H1 (cell line): ENCODE data around the gene MELTF. TPM values are rescaled to one million over a fixed set of nuclear protein-coding genes. Genes with fewer than 3 reads are reported as not detected.

Source experiments
- CTCF ChIA-PET: fragments of 300-600 bp; sonication (Branson Sonifier 250); formaldehyde crosslinking; loops from one replicate; lab custom pipeline; 2021; ENCODE audit not compliant: partially characterized antibody; lab: Charles Lee
- POLR2A ChIA-PET: fragments of 300-600 bp; sonication (Branson Sonifier 250); formaldehyde crosslinking; loops from one replicate; lab custom pipeline; 2021; ENCODE audit warnings: inconsistent platforms; ENCODE audit not compliant: partially characterized antibody; lab: Charles Lee
- DNase-seq, 2 experiments: peaks; one replicate each; pipeline versions ENCODE4 v3.0.0 to v3.0.0-alpha.2; 2010 to 2022; ENCODE audit warnings: low spot score in 2 of 2, low read depth in 1 of 2, mixed read lengths in 1 of 2
- FAIRE-seq: peaks from 2 replicates; lab custom pipeline; 2011; peaks lifted over from hg19 to GRCh38; lab: Jason Lieb, UNC
- H2AFZ ChIP-seq: 2 replicates; pipeline ENCODE4 v1.8.1; 2012; ENCODE audit warnings: low read length, inconsistent platforms
- H2AK5ac ChIP-seq: 2 replicates; pipeline ENCODE4 v1.6.1; 2013; ENCODE audit warnings: low read depth, low read length
- H2BK120ac ChIP-seq: replicated peaks from 2 replicates; pipeline ENCODE3; 2013; ENCODE audit warnings: low read depth, low read length, inconsistent platforms
- H2BK12ac ChIP-seq: 2 replicates; pipeline ENCODE4 v1.6.1; 2013; ENCODE audit warnings: low read depth, low read length
- H2BK15ac ChIP-seq: 2 replicates; pipeline ENCODE4 v1.6.1; 2013; ENCODE audit warnings: low read length
- H2BK20ac ChIP-seq: 2 replicates; pipeline ENCODE4 v1.6.1; 2013; ENCODE audit warnings: low read length
- H2BK5ac ChIP-seq: 2 replicates; pipeline ENCODE4 v1.6.1; 2013; ENCODE audit warnings: low read depth, low read length
- H3K14ac ChIP-seq: 2 replicates; pipeline ENCODE4 v1.6.1; 2013; ENCODE audit warnings: inconsistent platforms; ENCODE audit not compliant: insufficient read length
- H3K18ac ChIP-seq: 2 replicates; pipeline ENCODE4 v1.6.1; 2013; ENCODE audit warnings: low read length; ENCODE audit errors: extremely low read depth
- H3K23ac ChIP-seq: 2 replicates; pipeline ENCODE4 v1.6.1; 2013; ENCODE audit warnings: inconsistent platforms; ENCODE audit not compliant: insufficient read length
- H3K23me2 ChIP-seq: 2 replicates; pipeline ENCODE4 v1.6.1; 2013; ENCODE audit warnings: low read depth, low read length
- H3K27ac ChIP-seq: 2 replicates; pipeline ENCODE4 v1.6.1; 2011; ENCODE audit warnings: low read depth, low read length, inconsistent platforms
- H3K27me3 ChIP-seq, 4 experiments: replicated peaks in 1 of 4; 1 replicate in 1 of 4; 2 replicates in 3 of 4; pipeline versions ENCODE4 v1.6.1 to v1.8.1; 2011 to 2013; ENCODE audit warnings: low read length in 3 of 4, mild to moderate bottlenecking in 3 of 4, inconsistent platforms in 2 of 4, mixed read lengths in 2 of 4, moderate library complexity in 1 of 4; ENCODE audit not compliant: control insufficient read depth in 3 of 4, insufficient read depth in 3 of 4; ENCODE audit errors: extremely low read depth in 1 of 4
- H3K36me3 ChIP-seq, 4 experiments: 2 replicates each; pipeline versions ENCODE4 v1.6.1 to v1.8.1; 2011 to 2013; ENCODE audit warnings: mild to moderate bottlenecking in 4 of 4, low read length in 3 of 4, moderate library complexity in 2 of 4, control low read depth in 1 of 4, inconsistent platforms in 1 of 4; ENCODE audit not compliant: insufficient read depth in 4 of 4, control insufficient read depth in 2 of 4
- H3K4ac ChIP-seq: replicated peaks from 2 replicates; pipeline ENCODE3; 2013; ENCODE audit warnings: low read length, low read depth, mixed read lengths, inconsistent platforms; ENCODE audit not compliant: insufficient read length
- H3K4me1 ChIP-seq, 4 experiments: replicated peaks in 1 of 4; 1 replicate in 1 of 4; 2 replicates in 3 of 4; pipeline versions ENCODE4 v1.6.1 to v1.8.1; 2011 to 2013; ENCODE audit warnings: low read length in 3 of 4, inconsistent platforms in 2 of 4, mixed read lengths in 1 of 4; ENCODE audit not compliant: insufficient read depth in 4 of 4, control insufficient read depth in 3 of 4
- H3K4me2 ChIP-seq, 2 experiments: 2 replicates each; pipeline versions ENCODE4 v1.6.1 to v1.8.1; 2011 to 2013; ENCODE audit warnings: low read depth in 2 of 2, low read length in 2 of 2, control low read depth in 1 of 2, inconsistent platforms in 1 of 2, mild to moderate bottlenecking in 1 of 2; ENCODE audit not compliant: insufficient read depth in 1 of 2
- H3K4me3 ChIP-seq, 4 experiments: fragments of 200-600, 300-600 bp in 1 of 4; sonication (generic), shearing (Covaris generic), sonication (Bioruptor Twin) in 1 of 4; 2 replicates each; pipeline versions ENCODE4 v1.5.1 to v1.8.1; 2011 to 2016; ENCODE audit warnings: low read length in 4 of 4, low read depth in 3 of 4, control low read depth in 2 of 4, inconsistent platforms in 2 of 4, mild to moderate bottlenecking in 2 of 4, mixed read lengths in 1 of 4, moderate library complexity in 1 of 4; ENCODE audit not compliant: insufficient read depth in 2 of 4; ENCODE audit errors: extremely low read depth in 1 of 4
- H3K56ac ChIP-seq: replicated peaks from 2 replicates; pipeline ENCODE3; 2013; ENCODE audit warnings: low read depth, mild to moderate bottlenecking, mixed read lengths, low read length, inconsistent platforms; ENCODE audit not compliant: insufficient read length
- H3K79me1 ChIP-seq: 2 replicates; pipeline ENCODE4 v1.6.1; 2013; ENCODE audit warnings: low read depth, low read length, control low read depth
- H3K79me2 ChIP-seq, 2 experiments: 2 replicates each; pipeline versions ENCODE4 v1.6.1 to v1.8.1; 2012 to 2013; ENCODE audit warnings: low read length in 2 of 2, mild to moderate bottlenecking in 2 of 2, inconsistent platforms in 1 of 2; ENCODE audit not compliant: insufficient read depth in 2 of 2, control insufficient read depth in 1 of 2
- H3K9ac ChIP-seq, 4 experiments: replicated peaks in 1 of 4; 1 replicate in 1 of 4; 2 replicates in 3 of 4; pipeline versions ENCODE4 v1.6.1 to v1.8.1; 2011 to 2013; ENCODE audit warnings: low read depth in 3 of 4, low read length in 3 of 4, control low read depth in 2 of 4, mild to moderate bottlenecking in 2 of 4, moderate library complexity in 2 of 4, inconsistent platforms in 1 of 4; ENCODE audit errors: extremely low read depth in 1 of 4
- H3K9me3 ChIP-seq, 2 experiments: 2 replicates each; pipeline versions ENCODE4 v1.6.1 to v1.8.1; 2012 to 2013; ENCODE audit warnings: mild to moderate bottlenecking in 2 of 2, moderate library complexity in 2 of 2, control low read depth in 1 of 2, inconsistent platforms in 1 of 2, low read depth in 1 of 2, low read length in 1 of 2, mixed read lengths in 1 of 2; ENCODE audit not compliant: insufficient read depth in 2 of 2
- H4K20me1 ChIP-seq, 2 experiments: replicated peaks in 1 of 2; 2 replicates each; pipeline versions ENCODE3 to v1.8.1; 2011 to 2013; ENCODE audit warnings: inconsistent platforms in 2 of 2, low read length in 2 of 2, mild to moderate bottlenecking in 1 of 2; ENCODE audit not compliant: insufficient read depth in 2 of 2, control insufficient read depth in 1 of 2
- H4K5ac ChIP-seq: 2 replicates; pipeline ENCODE4 v1.6.1; 2013; ENCODE audit warnings: low read length, low read depth, mixed read lengths, inconsistent platforms; ENCODE audit not compliant: insufficient read length
- H4K8ac ChIP-seq: 2 replicates; pipeline ENCODE4 v1.8.0; 2013; ENCODE audit warnings: mild to moderate bottlenecking, moderate library complexity, low read length, inconsistent platforms; ENCODE audit not compliant: insufficient read depth; ENCODE audit errors: extremely low read depth
- H4K91ac ChIP-seq: replicated peaks from 2 replicates; pipeline ENCODE3; 2013; ENCODE audit warnings: low read length, mixed read lengths, inconsistent platforms; ENCODE audit not compliant: insufficient read length
- BACH1 ChIP-seq: IDR thresholded peaks from 2 replicates; pipeline ENCODE4 v1.6.1; 2012; ENCODE audit warnings: low read length, improper control_type of control experiment
- CBX8 ChIP-seq: fragments of 300-800, 300-1000 bp; sonication (generic); IDR thresholded peaks from 2 replicates; pipeline ENCODE4 v1.7.1; 2016; ENCODE audit warnings: low read depth, low read length, borderline replicate concordance
- CREB1 ChIP-seq: IDR thresholded peaks from 2 replicates; pipeline ENCODE4 v1.6.1; 2012; ENCODE audit warnings: inconsistent platforms
- E2F6 ChIP-seq: IDR thresholded peaks from 2 replicates; pipeline ENCODE4 v1.6.1; 2012; ENCODE audit warnings: inconsistent platforms
- FOSL1 ChIP-seq: IDR thresholded peaks from 2 replicates; pipeline ENCODE4 v1.6.1; 2011; ENCODE audit warnings: mild to moderate bottlenecking, low read depth, low read length, moderate library complexity; ENCODE audit not compliant: insufficient read depth
- GABPA ChIP-seq: IDR thresholded peaks from 2 replicates; pipeline ENCODE4 v1.6.1; 2011; ENCODE audit warnings: mild to moderate bottlenecking, low read length, moderate library complexity, borderline replicate concordance; ENCODE audit not compliant: insufficient read depth
- HDAC2 ChIP-seq, 2 experiments: fragments of 300-600 bp in 1 of 2; sonication (generic) in 1 of 2; IDR thresholded peaks; 2 replicates each; pipeline ENCODE4 v1.6.1; 2011 to 2012; ENCODE audit warnings: low read depth in 2 of 2, low read length in 2 of 2, mild to moderate bottlenecking in 2 of 2, moderate library complexity in 2 of 2, borderline replicate concordance in 1 of 2, inconsistent platforms in 1 of 2
- JUN ChIP-seq: IDR thresholded peaks from 2 replicates; pipeline ENCODE4 v1.6.1; 2011; ENCODE audit warnings: low read depth, mild to moderate bottlenecking, improper control_type of control experiment, low read length
- KDM5A ChIP-seq: fragments of 200-600 bp; IDR thresholded peaks from 2 replicates; pipeline ENCODE4 v1.7.1; 2012; ENCODE audit warnings: mild to moderate bottlenecking, low read length, inconsistent platforms, mixed read lengths
- TAF7 ChIP-seq: optimal IDR thresholded peaks from 2 replicates; pipeline ENCODE3; 2011; ENCODE audit warnings: low read depth, mild to moderate bottlenecking, inconsistent platforms, low read length, moderate library complexity, borderline replicate concordance
- WGBS, 2 experiments: shearing (Covaris generic) in 1 of 2; methylation state at CpG; one replicate each; pipeline versions ENCODE4 v1.1.6 to v1.1.7; 2013 to 2015; ENCODE audit warnings: low lambda C conversion rate in 2 of 2, mixed read lengths in 2 of 2, inconsistent platforms in 1 of 2, low coverage in 1 of 2, missing lambda C conversion rate in 1 of 2; ENCODE audit not compliant: insufficient replicate concordance in 2 of 2, insufficient coverage in 1 of 2, insufficient read length in 1 of 2; ENCODE audit errors: extremely low coverage in 1 of 2, missing lambda C conversion rate in 1 of 2; 5-methylcytosine and 5-hydroxymethylcytosine counted together
- polyA plus RNA-seq, 7 experiments: library from polyadenylated mRNA; depleted of rRNA in 3 of 7; stranded (reverse) in 5 of 7; unstranded in 2 of 7; fragments of >200 nt in 5 of 7; fragments of 200-250 nt in 2 of 7; gene quantifications; 1 replicate in 5 of 7; 2 replicates in 1 of 7; 4 replicates in 1 of 7; pipeline versions ENCODE4 v1.2.1 to v1.2.3, GENCODE V29; 2011 to 2013; ENCODE audit warnings: missing spikeins in 2 of 7, mixed read lengths in 2 of 7
- total RNA-seq: library from RNA; stranded (reverse); fragmentation: NEBNext Ultra II Directional; extraction: Animal tissue kit (Norgen Biotek cat#: 25700); gene quantifications from 2 replicates; pipeline ENCODE4 v1.2.1, GENCODE V29; 2021

MELTF gene
- total and polyA plus RNA-seq, 2 of the 8 experiments (the other 6 are each of a cell fraction or from before 2014, with no cell fraction given), result 1.7 to 3.5 TPM

GRCh38 chr3:197010556-197011351, 18.9 kb downstream of the MELTF start:
- Histone ChIP-seq H3K9ac (no peak overlapping the region), H4K5ac (no peak overlapping the region), H2BK5ac (no peak overlapping the region), H3K23me2 (no peaks in the 10 kb centered on the region), H4K20me1 (no peaks in the 10 kb centered on the region), H2BK20ac (no peak overlapping the region), H2BK120ac (no peak overlapping the region), H3K27me3 (no peaks in the 10 kb centered on the region), H3K4me2 (no peak overlapping the region), H4K8ac (peak overlapping the region; percentile 51), H2BK15ac (no peak overlapping the region), H3K27ac (no peak overlapping the region), H3K23ac (no peak overlapping the region), H3K79me1 (no peaks in the 10 kb centered on the region), H2AK5ac (no peak overlapping the region), H3K36me3 (no peaks in the 10 kb centered on the region), H3K56ac (no peak overlapping the region), H3K4me1 (peaks cover 0 to 3% (median 0%) of the 10 kb centered on the region in 4 experiments; a peak in 1 of 7 replicates), H4K91ac (no peak overlapping the region), H2BK12ac (no peak overlapping the region), H3K4ac (no peak overlapping the region), H3K79me2 (no peaks in the 10 kb centered on the region), H2AFZ (no peak overlapping the region), H3K14ac (no peak overlapping the region), H3K18ac (no peak overlapping the region), H3K9me3 (no peaks in the 10 kb centered on the region), H3K4me3 (no peak overlapping the region)
- DNase-seq, result no peak
- 91% methylated on average over 30 of the region's 30 CpGs; no CpG with 5 or more reads in 1 of the 2 experiments for WGBS, 2 experiments
- ChIA-PET POLR2A (no interaction called here), CTCF (interaction anchor here (0.9 to 19.7 kb wide), 4 partner anchors 10 to 492 kb away, joined by 3 to 245 read pairs (median 4); partner anchors contain the start of gene MELTF)
- no peak for FAIRE-seq
- TF ChIP-seq JUN, result no peak
- no peak for TF ChIP-seq CBX8
- no peak for TF ChIP-seq KDM5A
- TF ChIP-seq HDAC2 (IDR thresholded peaks at IDR 0.05; ENCODE audit: borderline replicate concordance in 1 of 2, low read depth in 2 of 2, low read length in 2 of 2), result no peak
- TF ChIP-seq FOSL1, result no peak
- no peak for TF ChIP-seq E2F6
- no peak for TF ChIP-seq GABPA
- no peak for TF ChIP-seq TAF7
- TF ChIP-seq CREB1, result no peak
- TF ChIP-seq BACH1, result no peak
